Measurements from ENCODE around the gene GPN2. TPM values are rescaled to one million over a fixed set of nuclear protein-coding genes. Genes with fewer than 3 reads are reported as not detected.

GPN2 gene
- total and polyA plus RNA-seq, 9 of the 15 experiments (the other 6 are each of a cell fraction or from before 2014, with no cell fraction given), result 9.9 to 58.8 (median 20.4) TPM

DNA sequence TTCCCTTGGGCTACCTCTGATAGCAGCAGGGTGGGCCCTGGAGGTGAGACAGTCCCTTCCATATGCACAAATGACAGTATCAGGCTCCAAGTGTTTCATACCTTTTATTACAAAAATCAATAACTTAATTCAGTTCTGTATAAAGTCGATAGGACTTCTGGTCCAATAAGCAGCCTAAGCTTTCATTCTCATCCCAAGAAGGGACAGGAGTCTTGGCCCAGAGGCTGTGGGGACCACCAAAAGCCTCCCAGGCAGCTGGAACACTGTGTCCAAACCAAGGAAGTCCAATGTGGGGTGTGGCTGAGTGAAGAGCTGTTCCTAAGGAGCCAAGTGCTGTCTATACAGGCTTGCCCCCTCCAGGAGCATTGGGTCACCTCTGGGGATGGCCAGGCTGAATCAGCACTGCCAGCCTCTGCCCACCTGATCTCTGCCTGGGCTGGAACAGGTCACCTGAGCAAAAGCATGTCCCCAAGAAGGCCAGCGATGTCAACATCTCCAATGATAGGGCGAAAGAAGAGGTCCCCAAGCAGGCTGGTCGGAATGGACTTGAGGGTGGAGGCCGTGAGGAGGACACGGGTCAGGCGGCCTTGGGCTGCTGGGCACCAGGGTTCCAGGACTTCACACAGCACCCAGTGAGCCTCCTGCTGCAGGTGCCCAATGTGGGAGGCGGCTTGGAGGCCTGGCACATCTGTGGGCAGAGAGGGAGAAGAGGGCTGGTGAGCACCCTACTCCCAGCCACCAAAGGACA, 21.5 kb upstream of the GPN2 start (continued):
- no peak for TF ChIP-seq SMAD4 (CRISPR knock-in tag; conservative IDR thresholded peaks at IDR 0.05)
- TF ChIP-seq CBFA2T3 (IDR thresholded peaks at IDR 0.05), result no peak
- TF ChIP-seq ZNF830 (CRISPR knock-in tag; IDR thresholded peaks at IDR 0.05), result no peak

DNA sequence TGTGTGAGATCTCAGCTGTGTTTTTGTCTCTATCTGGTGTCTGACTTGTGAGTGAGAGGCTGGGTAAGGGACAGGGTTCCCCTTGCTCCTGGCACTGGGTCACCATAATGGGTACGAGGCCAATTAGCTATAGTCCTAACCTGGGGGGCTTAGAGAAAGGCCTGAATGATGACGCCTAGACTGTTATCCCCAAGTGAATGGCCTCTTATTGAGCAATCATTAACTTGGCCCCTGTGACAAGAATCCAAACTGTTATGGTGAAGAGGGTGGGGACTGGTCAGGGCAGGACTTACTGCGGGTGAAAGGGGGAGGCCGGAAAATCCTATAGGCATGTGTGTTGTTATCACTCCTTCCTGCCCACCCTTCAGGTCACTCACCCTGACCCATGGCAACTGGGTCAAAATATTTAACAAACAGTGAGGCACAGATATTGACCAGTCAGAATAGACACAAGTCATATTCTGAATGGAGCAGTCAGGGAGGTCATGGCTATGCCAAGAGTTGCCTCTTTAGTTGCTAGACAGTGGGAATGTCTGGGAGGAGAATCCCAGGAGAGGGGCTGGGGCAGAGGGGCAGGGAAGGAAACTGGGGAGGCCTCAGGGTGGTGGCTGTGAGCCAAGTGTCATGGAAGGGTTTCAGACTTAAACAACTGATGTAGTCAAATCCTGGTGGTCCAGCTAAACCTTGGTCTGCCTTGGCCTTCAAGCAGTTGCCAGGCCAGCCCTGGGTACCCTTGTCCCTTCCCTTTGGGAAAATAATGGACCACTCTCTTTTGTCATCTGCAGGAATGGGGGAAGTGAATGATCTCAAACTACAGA, 20.5 kb upstream of the GPN2 start:
- Histone ChIP-seq H3K79me2 (ENCODE audit: control insufficient read depth, insufficient read depth, low read length) (no peaks in the 10 kb centered on the region), H3K9me1 (ENCODE audit: control insufficient read depth, insufficient read depth, low read length) (no peaks in the 10 kb centered on the region), H3K9me3 (replicated peaks; ENCODE audit: control insufficient read depth, insufficient read depth, low read depth, low read length) (no peaks in the 10 kb centered on the region), H4K20me1 (replicated peaks; ENCODE audit: control insufficient read depth, insufficient read depth, low read length) (no peaks in the 10 kb centered on the region), H2AFZ (ENCODE audit: low read depth, low read length) (peak overlapping the region; percentile 6; the same call in 1 of the 2 replicates), H3K36me3 (ENCODE audit: control insufficient read depth, insufficient read depth, low read length) (no peaks in the 10 kb centered on the region), H3K27ac (ENCODE audit: extremely low read depth, low read depth, low read length) (no peak overlapping the region), H3K4me3 (no peak overlapping the region), H3K9ac (ENCODE audit: insufficient read depth in 1 of 2, low read depth in 2 of 2, low read length in 2 of 2) (peak overlapping the region in 1 of 2 experiments; percentile 46; a peak in 1 of 4 replicates), H3K27me3 (ENCODE audit: control insufficient read depth in 2 of 2, insufficient read depth in 2 of 2, low read length in 2 of 2) (no peaks in the 10 kb centered on the region), H3K4me2 (ENCODE audit: insufficient read depth, low read length) (no peak overlapping the region), H3K4me1 (replicated peaks in 1 of 2; ENCODE audit: control insufficient read depth in 2 of 2, insufficient read depth in 2 of 2, low read length in 2 of 2) (peaks cover 30 to 32% of the 10 kb centered on the region in 2 experiments)
- BruUV-seq (replicated peaks), result no TSS peak
- no peak for FAIRE-seq
- ChIA-PET CTCF (ENCODE audit: low intra/inter-chr PET ratio) (no interaction called here), POLR2A (interaction anchor here (0.7 to 2.4 kb wide), 2 partner anchors 10 to 39 kb away, joined by 3 to 12 read pairs; partner anchors contain the start of gene GPATCH3)
- ATAC-seq, result no peak
- in situ Hi-C loops (cut with MboI) (no loop called here), intact Hi-C loops (cut with micrococcal nuclease) (no loop called here)
- DNase-seq (ENCODE audit: extremely low read depth in 1 of 4, low spot score in 3 of 4), result peak in 3 of 4 experiments; percentile 13 to 46 (median 34)
- 29% methylated on average over 4 of the region's 4 CpGs for WGBS (ENCODE audit: insufficient coverage, low coverage, missing lambda C conversion rate)
- no peak for TF ChIP-seq ZNF253 (CRISPR knock-in tag; conservative IDR thresholded peaks at IDR 0.05)
- TF ChIP-seq BCOR (IDR thresholded peaks at IDR 0.05), result no peak
- no peak for TF ChIP-seq TRIM28 (IDR thresholded peaks at IDR 0.05)
- peak; percentile 88 for TF ChIP-seq CEBPB (tag; IDR thresholded peaks at IDR 0.05)
- TF ChIP-seq ETV1 (tag; conservative IDR thresholded peaks at IDR 0.05; ENCODE audit: low read depth), result 0 out of 2 replicates have a peak, but pooled peaks have one; percentile 12
- 0 out of 2 replicates have a peak, but pooled peaks have one; percentile 23 for TF ChIP-seq NCOR1 (IDR thresholded peaks at IDR 0.05)

Measured in K562 (cell line).